Ascending aorta (tissue), 2 donors: ENCODE measurements around the gene ZFP36. TPM values are rescaled to one million over a fixed set of nuclear protein-coding genes. Genes with fewer than 3 reads are reported as not detected.

Experiments
- DNase-seq, 2 donors: peaks; one replicate each; pipeline ENCODE4 v3.0.0-alpha.2; 2019; ENCODE audit warnings: low spot score in 2 of 2
- H3K27ac ChIP-seq, 2 donors: fragments of 200-600 bp; sonication (generic); one replicate each; pipeline ENCODE4 v1.5.1; 2016 to 2017; ENCODE audit warnings: mild to moderate bottlenecking in 1 of 2
- H3K27me3 ChIP-seq: fragments of 200-600 bp; sonication (generic); one replicate; pipeline ENCODE4 v1.5.1; 2017
- H3K36me3 ChIP-seq, 2 donors: fragments of 200-600 bp; sonication (generic); one replicate each; pipeline ENCODE4 v1.5.1; 2016
- H3K4me1 ChIP-seq, 2 donors: fragments of 200-600 bp; sonication (generic); one replicate each; pipeline ENCODE4 v1.5.1; 2016 to 2017; ENCODE audit warnings: mild to moderate bottlenecking in 1 of 2
- H3K4me3 ChIP-seq, 2 donors: fragments of 200-600 bp; sonication (generic); one replicate each; pipeline ENCODE4 v1.5.1; 2016 to 2017; ENCODE audit warnings: mild to moderate bottlenecking in 1 of 2
- H3K9me3 ChIP-seq, 2 donors: fragments of 200-600 bp; sonication (generic); one replicate each; pipeline ENCODE4 v1.5.1; 2016
- CTCF ChIP-seq, 3 experiments: fragments of 200-600 bp in 2 of 3; fragments of 450-650 bp in 1 of 3; sonication (generic) in 2 of 3; IDR thresholded peaks; one replicate each; pipeline ENCODE4 v1.5.1; 2016 to 2019; ENCODE audit warnings: antibody characterized with exemption in 3 of 3, mild to moderate bottlenecking in 1 of 3, moderate library complexity in 1 of 3
- intact Hi-C: fragments of 100-400 bp; cut with DNase I; formaldehyde crosslinking; loops from one replicate; pipeline ENCODE4 v1.15.1; 2023
- total RNA-seq: library from RNA; depleted of rRNA; stranded (reverse); fragments of >200 nt; gene quantifications from one replicate; pipeline ENCODE4 v1.1.0, GENCODE V29; 2016

Gene ZFP36
- total RNA-seq, 1 donor from 2014 or later = 1,166 TPM

- peak overlapping the region; percentile 100 for H3K27ac ChIP-seq
- H3K27me3 ChIP-seq = no peaks in the 10 kb centered on the region
- peak; percentile 78 to 89 for DNase-seq
- intact Hi-C loops = loop anchor here (2.0 to 10.0 kb wide), 3 partner anchors 551 to 1313 kb away; partner anchors contain the start of genes COQ8B and ITPKC
- peak overlapping the region in 1 of 2 donors; percentile 78 for H3K4me3 ChIP-seq
- no peaks in the 10 kb centered on the region for H3K9me3 ChIP-seq
- TF ChIP-seq CTCF (IDR thresholded peaks at IDR 0.05) = no peak
- peaks cover 0 to under 1% of the 10 kb centered on the region in 2 donors for H3K36me3 ChIP-seq
- peaks cover 8 to 34% of the 10 kb centered on the region in 2 donors for H3K4me1 ChIP-seq
These were observed 4.9 kb upstream of the ZFP36 start for GRCh38 chr19:39401549-39402345.

GRCh38 chr19:39402346-39403300 is 4.0 kb upstream of the ZFP36 start:
- peaks cover 8 to 30% of the 10 kb centered on the region in 2 donors for H3K4me1 ChIP-seq
- TF ChIP-seq CTCF (IDR thresholded peaks at IDR 0.05) = no peak
- H3K27ac ChIP-seq = peak overlapping the region; percentile 100
- peaks cover 5 to 9% of the 10 kb centered on the region in 2 donors for H3K36me3 ChIP-seq
- intact Hi-C loops = loop anchor here (1.0 to 10.0 kb wide), 4 partner anchors 10 to 1312 kb away; partner anchors contain the start of genes COQ8B, ITPKC and PLEKHG2
- DNase-seq = peak; percentile 83 to 98
- no peaks in the 10 kb centered on the region for H3K27me3 ChIP-seq
- no peaks in the 10 kb centered on the region for H3K9me3 ChIP-seq
- peak overlapping the region; percentile 74 to 78 for H3K4me3 ChIP-seq

GRCh38 chr19:39403331-39404312 is 3.0 kb upstream of the ZFP36 start:
- intact Hi-C loops = loop anchor here (1.0 to 10.0 kb wide), 4 partner anchors 9 to 1311 kb away; partner anchors contain the start of genes COQ8B, ITPKC and PLEKHG2
- peak overlapping the region; percentile 100 for H3K27ac ChIP-seq
- H3K36me3 ChIP-seq = peaks cover 15 to 19% of the 10 kb centered on the region in 2 donors
- peaks cover 8 to 22% of the 10 kb centered on the region in 2 donors for H3K4me1 ChIP-seq
- no peak for TF ChIP-seq CTCF (IDR thresholded peaks at IDR 0.05)
- H3K9me3 ChIP-seq = no peaks in the 10 kb centered on the region
- H3K4me3 ChIP-seq = peak overlapping the region; percentile 74 to 78
- peak; percentile 100 for DNase-seq
- H3K27me3 ChIP-seq = no peaks in the 10 kb centered on the region

GRCh38 chr19:39405261-39405957 is 1.2 kb upstream of the ZFP36 start:
- intact Hi-C loops = loop anchor here (10.0 kb wide), 2 partner anchors 751 to 1309 kb away; partner anchors contain the start of genes COQ8B and ITPKC
- H3K4me1 ChIP-seq = peaks cover 8 to 23% of the 10 kb centered on the region in 2 donors
- peaks cover 18 to 28% of the 10 kb centered on the region in 2 donors for H3K36me3 ChIP-seq
- TF ChIP-seq CTCF (IDR thresholded peaks at IDR 0.05) = no peak
- H3K9me3 ChIP-seq = no peaks in the 10 kb centered on the region
- H3K27me3 ChIP-seq = no peaks in the 10 kb centered on the region
- no peak for DNase-seq
- peak overlapping the region; percentile 97 to 98 for H3K4me3 ChIP-seq
- peak overlapping the region; percentile 100 for H3K27ac ChIP-seq
